HG02870 (cell line): ENCODE measurements around the gene THAP6.

Experiments
- ATAC-seq: cut with Tn5 transposase; IDR thresholded peaks from one replicate; pipeline ENCODE4 v1.9.1; 2021; ENCODE audit warnings: mild to moderate bottlenecking, moderate library complexity; ENCODE audit not compliant: unreplicated experiment

Gene THAP6

DNA sequence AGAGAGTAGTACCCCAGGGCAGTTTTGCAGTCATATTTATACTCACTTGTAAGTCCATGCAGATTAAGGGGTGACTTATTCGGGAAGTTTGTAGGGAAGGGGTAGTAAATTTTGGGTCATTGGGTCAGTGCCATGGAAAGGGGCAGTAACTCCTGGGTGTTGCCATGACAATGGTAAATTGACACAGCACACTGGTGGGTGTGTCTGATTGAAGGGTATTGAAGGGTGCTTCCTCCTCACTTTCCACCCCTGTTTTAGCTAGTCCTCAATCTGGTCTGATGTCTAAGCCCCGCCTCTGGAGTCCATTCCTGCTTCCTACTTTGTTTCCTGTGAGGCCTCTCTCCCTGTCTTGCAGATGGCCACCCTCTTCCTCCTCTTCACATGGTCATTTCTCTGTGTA, 53.5 kb downstream of the THAP6 start:
- ATAC-seq: no peak
